Ascending aorta (tissue), 2 donors: ENCODE results near the gene CNOT6L. TPM values are rescaled to one million over a fixed set of nuclear protein-coding genes. Genes with fewer than 3 reads are reported as not detected.

Experiments
- DNase-seq, 2 donors: peaks; one replicate each; pipeline ENCODE4 v3.0.0-alpha.2; 2019; ENCODE audit warnings: low spot score in 2 of 2
- H3K27ac ChIP-seq, 2 donors: fragments of 200-600 bp; sonication (generic); one replicate each; pipeline ENCODE4 v1.5.1; 2016 to 2017; ENCODE audit warnings: mild to moderate bottlenecking in 1 of 2
- H3K27me3 ChIP-seq: fragments of 200-600 bp; sonication (generic); one replicate; pipeline ENCODE4 v1.5.1; 2017
- H3K36me3 ChIP-seq, 2 donors: fragments of 200-600 bp; sonication (generic); one replicate each; pipeline ENCODE4 v1.5.1; 2016
- H3K4me1 ChIP-seq, 2 donors: fragments of 200-600 bp; sonication (generic); one replicate each; pipeline ENCODE4 v1.5.1; 2016 to 2017; ENCODE audit warnings: mild to moderate bottlenecking in 1 of 2
- H3K4me3 ChIP-seq, 2 donors: fragments of 200-600 bp; sonication (generic); one replicate each; pipeline ENCODE4 v1.5.1; 2016 to 2017; ENCODE audit warnings: mild to moderate bottlenecking in 1 of 2
- H3K9me3 ChIP-seq, 2 donors: fragments of 200-600 bp; sonication (generic); one replicate each; pipeline ENCODE4 v1.5.1; 2016
- intact Hi-C: fragments of 100-400 bp; cut with DNase I; formaldehyde crosslinking; loops from one replicate; pipeline ENCODE4 v1.15.1; 2023
- total RNA-seq: library from RNA; depleted of rRNA; stranded (reverse); fragments of >200 nt; gene quantifications from one replicate; pipeline ENCODE4 v1.1.0, GENCODE V29; 2016
- TF ChIP-seq, protein P1 (sequence below), 3 experiments: fragments of 200-600 bp in 2 of 3; fragments of 450-650 bp in 1 of 3; sonication (generic) in 2 of 3; IDR thresholded peaks; one replicate each; pipeline ENCODE4 v1.5.1; 2016 to 2019; ENCODE audit warnings: antibody characterized with exemption in 3 of 3, mild to moderate bottlenecking in 1 of 3, moderate library complexity in 1 of 3

The CNOT6L gene
- total RNA-seq, 1 donor from 2014 or later = 13.1 TPM

DNA sequence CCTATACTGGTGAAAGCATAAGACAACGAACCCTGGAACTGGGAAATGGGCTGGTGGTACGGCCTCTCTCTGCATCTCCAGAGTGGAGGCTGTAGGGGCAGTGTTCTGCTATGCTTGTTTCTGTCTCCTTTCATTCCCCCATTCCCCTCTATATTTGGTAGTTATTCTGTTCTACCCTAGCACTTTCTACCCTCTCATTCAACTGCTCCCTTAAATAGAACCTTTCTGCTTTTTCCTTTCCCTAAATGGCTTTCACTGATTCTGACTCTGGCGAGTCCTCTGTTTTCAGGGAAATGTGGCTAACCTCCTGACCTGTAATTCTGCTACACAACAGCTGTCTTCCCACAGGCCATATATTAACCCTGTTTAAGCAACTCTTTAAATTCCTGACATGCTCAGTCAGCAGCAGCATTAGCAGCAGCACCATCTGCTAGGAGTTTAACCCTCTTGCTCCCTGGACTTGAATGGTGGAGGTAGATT is 119.4 kb downstream of the CNOT6L start:
- no peak for DNase-seq
- Histone ChIP-seq H3K4me1 (no peaks in the 10 kb centered on the region), H3K9me3 (no peaks in the 10 kb centered on the region), H3K4me3 (no peak overlapping the region), H3K36me3 (no peaks in the 10 kb centered on the region), H3K27ac (no peak overlapping the region), H3K27me3 (no peaks in the 10 kb centered on the region)
- intact Hi-C loops = no loop called here
- TF ChIP-seq, protein P1, sequence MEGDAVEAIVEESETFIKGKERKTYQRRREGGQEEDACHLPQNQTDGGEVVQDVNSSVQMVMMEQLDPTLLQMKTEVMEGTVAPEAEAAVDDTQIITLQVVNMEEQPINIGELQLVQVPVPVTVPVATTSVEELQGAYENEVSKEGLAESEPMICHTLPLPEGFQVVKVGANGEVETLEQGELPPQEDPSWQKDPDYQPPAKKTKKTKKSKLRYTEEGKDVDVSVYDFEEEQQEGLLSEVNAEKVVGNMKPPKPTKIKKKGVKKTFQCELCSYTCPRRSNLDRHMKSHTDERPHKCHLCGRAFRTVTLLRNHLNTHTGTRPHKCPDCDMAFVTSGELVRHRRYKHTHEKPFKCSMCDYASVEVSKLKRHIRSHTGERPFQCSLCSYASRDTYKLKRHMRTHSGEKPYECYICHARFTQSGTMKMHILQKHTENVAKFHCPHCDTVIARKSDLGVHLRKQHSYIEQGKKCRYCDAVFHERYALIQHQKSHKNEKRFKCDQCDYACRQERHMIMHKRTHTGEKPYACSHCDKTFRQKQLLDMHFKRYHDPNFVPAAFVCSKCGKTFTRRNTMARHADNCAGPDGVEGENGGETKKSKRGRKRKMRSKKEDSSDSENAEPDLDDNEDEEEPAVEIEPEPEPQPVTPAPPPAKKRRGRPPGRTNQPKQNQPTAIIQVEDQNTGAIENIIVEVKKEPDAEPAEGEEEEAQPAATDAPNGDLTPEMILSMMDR (IDR thresholded peaks at IDR 0.05) = no peak

DNA sequence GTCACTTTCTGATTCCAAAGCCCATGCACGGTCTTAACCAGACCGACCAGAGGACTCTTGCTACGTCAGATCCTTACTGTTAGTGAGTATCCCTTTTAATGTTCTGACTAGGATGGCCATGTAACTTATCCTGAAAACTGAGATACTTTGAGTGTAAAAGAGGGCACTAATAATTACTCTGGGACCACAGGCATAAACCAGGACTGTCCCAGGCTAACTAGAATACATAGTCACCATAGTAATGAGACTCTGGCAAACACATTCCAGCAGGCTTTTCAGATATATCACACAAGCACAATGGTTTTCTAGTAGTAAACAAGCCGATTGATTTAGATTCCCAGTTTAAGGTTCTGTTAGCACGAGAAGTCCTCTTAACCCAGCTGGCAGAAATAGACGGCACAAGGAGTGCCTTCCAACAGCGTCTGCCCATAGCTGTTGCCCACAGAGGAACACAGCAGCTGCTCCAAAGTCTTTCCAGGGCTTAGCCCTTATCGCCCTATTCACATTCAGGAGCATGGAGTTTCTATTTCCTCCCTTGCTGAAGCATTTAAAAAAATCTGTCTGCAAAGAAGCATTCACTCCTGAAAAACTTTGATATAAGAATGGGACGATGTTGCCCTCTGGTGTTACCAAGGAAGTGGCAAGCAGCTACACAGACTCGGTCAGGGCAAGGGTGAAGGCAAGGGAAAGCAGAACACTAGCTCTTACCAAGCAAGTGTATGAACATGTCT is 121.1 kb downstream of the CNOT6L start:
- H3K27me3 ChIP-seq = no peaks in the 10 kb centered on the region
- no peak for DNase-seq
- no peaks in the 10 kb centered on the region for H3K4me1 ChIP-seq
- no peak overlapping the region for H3K27ac ChIP-seq
- H3K36me3 ChIP-seq = no peaks in the 10 kb centered on the region
- intact Hi-C loops = no loop called here
- TF ChIP-seq, protein P1 (IDR thresholded peaks at IDR 0.05) = peak in 1 of 3 experiments; percentile 22
- H3K9me3 ChIP-seq = no peaks in the 10 kb centered on the region
- H3K4me3 ChIP-seq = no peak overlapping the region

DNA sequence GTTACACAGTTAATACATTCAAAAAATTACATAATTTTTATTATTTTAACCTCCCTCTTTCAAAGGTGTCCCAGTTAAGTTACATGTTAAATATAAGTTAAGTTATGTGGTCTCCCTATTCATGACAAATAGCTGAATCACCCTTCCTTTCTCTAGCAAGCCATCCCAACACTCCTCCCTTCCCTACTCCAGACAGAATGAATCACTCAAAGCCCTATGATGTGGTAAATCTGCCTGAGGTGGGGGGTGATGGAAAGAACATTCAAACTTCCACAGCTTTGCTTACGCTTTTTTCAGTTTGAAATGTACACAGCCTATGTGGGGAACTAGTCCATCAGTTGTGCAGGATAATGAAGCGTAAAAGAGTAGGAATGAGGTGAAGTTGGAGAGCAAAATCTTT is 123.4 kb downstream of the CNOT6L start:
- Histone ChIP-seq H3K4me1 (no peaks in the 10 kb centered on the region), H3K9me3 (no peaks in the 10 kb centered on the region), H3K27me3 (no peaks in the 10 kb centered on the region), H3K27ac (no peak overlapping the region), H3K36me3 (no peaks in the 10 kb centered on the region), H3K4me3 (no peak overlapping the region)
- intact Hi-C loops = no loop called here
- TF ChIP-seq, protein P1 (IDR thresholded peaks at IDR 0.05) = no peak
- DNase-seq = no peak

DNA sequence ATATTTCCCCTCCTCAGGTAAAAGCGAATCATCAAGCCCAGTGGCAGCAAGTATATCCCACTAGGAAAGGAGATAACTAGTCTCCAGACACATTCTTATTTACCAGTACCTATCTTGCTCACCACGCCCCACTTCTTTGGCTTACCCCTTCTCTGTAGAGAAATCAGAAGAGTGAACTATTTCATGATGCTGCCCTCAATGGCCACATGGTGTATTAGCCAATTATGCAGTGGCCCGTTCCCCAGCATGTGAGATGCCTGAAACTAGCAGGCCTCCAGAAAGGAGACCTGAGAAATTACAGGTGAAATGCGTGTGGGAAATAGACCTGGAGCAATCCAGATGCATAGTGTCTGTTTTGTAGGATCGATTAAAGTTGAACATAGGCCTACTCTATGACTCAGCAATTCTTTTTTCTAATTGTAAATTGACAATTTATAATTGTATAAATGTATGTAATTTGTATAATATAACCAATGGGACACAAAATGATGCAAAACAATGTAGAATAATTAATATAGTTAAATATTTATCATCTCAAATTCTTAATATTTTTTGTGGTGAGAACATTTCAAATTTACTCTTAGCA is 126.2 kb downstream of the CNOT6L start:
- Histone ChIP-seq H3K27me3 (no peaks in the 10 kb centered on the region), H3K27ac (no peak overlapping the region), H3K9me3 (no peaks in the 10 kb centered on the region), H3K4me1 (no peaks in the 10 kb centered on the region), H3K36me3 (no peaks in the 10 kb centered on the region), H3K4me3 (no peak overlapping the region)
- intact Hi-C loops = no loop called here
- DNase-seq = no peak
- TF ChIP-seq, protein P1 (IDR thresholded peaks at IDR 0.05) = no peak

DNA sequence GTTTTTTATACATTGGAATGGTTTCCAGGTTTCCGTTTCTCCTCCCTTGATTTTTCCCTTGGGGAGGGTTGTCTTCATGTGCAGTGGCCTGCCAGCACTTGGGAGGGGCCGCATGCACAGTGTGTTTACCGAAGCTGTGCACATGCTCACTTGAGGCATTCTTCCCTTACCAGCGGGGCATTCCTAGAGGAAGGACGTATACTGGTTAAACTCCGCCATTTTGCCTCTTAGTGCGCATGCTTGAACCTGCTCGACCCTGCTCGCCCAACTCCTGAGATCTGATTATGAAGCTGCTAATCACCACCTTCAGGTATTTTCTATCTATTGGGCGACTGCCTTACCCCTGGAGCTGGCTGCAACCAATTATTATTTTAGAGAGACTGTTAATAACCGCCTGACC is 137.4 kb downstream of the CNOT6L start:
- intact Hi-C loops = no loop called here
- no peaks in the 10 kb centered on the region for H3K9me3 ChIP-seq
- TF ChIP-seq, protein P1 (IDR thresholded peaks at IDR 0.05) = no peak
- no peak overlapping the region for H3K4me3 ChIP-seq
- H3K36me3 ChIP-seq = no peaks in the 10 kb centered on the region
- H3K27ac ChIP-seq = no peak overlapping the region
- H3K4me1 ChIP-seq = no peaks in the 10 kb centered on the region
- no peaks in the 10 kb centered on the region for H3K27me3 ChIP-seq
- DNase-seq = no peak
